ENCODE measurements around the gene JMJD8.

DNA sequence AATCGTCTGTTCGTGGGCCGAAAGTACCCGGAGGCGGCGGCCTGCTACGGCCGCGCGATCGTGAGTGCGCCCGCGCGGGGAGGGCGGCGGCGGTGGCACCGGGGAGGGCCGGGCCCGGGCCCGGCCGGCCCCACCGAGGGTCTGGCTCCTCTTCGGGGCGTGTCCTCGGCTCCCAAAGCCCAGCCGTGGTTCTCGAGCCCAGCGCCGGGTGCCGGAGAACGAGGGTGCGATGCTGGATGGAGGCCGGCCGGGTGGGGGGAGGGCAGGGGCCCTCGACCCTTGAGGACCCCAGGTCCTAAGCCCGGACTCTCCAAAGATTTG, 3.5 kb downstream of the JMJD8 start:
- TF ChIP-seq POLR2A (IDR thresholded peaks at IDR 0.05), result no peak
- TF ChIP-seq, protein P1, sequence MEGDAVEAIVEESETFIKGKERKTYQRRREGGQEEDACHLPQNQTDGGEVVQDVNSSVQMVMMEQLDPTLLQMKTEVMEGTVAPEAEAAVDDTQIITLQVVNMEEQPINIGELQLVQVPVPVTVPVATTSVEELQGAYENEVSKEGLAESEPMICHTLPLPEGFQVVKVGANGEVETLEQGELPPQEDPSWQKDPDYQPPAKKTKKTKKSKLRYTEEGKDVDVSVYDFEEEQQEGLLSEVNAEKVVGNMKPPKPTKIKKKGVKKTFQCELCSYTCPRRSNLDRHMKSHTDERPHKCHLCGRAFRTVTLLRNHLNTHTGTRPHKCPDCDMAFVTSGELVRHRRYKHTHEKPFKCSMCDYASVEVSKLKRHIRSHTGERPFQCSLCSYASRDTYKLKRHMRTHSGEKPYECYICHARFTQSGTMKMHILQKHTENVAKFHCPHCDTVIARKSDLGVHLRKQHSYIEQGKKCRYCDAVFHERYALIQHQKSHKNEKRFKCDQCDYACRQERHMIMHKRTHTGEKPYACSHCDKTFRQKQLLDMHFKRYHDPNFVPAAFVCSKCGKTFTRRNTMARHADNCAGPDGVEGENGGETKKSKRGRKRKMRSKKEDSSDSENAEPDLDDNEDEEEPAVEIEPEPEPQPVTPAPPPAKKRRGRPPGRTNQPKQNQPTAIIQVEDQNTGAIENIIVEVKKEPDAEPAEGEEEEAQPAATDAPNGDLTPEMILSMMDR (IDR thresholded peaks at IDR 0.05), result no peak

All from transverse colon (tissue), 3 donors.